Right lung (tissue), 5 donors: Measurements from ENCODE around the gene ATG5. TPM values are rescaled to one million over a fixed set of nuclear protein-coding genes. Genes with fewer than 3 reads are reported as not detected.

Experiments used
- DNase-seq, 2 donors: peaks; one replicate each; pipeline ENCODE4 v3.0.0-alpha.2; 2013
- polyA plus RNA-seq, 5 donors: library from polyadenylated mRNA; unstranded; fragments of 120-200 nt; gene quantifications; one replicate each; pipeline versions ENCODE4 v1.2.1 to v1.2.3, GENCODE V29; 2013; ENCODE audit warnings: inconsistent platforms in 1 of 5, low replicate concordance in 1 of 5; ENCODE audit not compliant: insufficient read length in 5 of 5, insufficient read depth in 1 of 5

The ATG5 gene
- polyA plus RNA-seq, 5 donors = 29.2 to 45.1 (median 39.5) TPM

DNA sequence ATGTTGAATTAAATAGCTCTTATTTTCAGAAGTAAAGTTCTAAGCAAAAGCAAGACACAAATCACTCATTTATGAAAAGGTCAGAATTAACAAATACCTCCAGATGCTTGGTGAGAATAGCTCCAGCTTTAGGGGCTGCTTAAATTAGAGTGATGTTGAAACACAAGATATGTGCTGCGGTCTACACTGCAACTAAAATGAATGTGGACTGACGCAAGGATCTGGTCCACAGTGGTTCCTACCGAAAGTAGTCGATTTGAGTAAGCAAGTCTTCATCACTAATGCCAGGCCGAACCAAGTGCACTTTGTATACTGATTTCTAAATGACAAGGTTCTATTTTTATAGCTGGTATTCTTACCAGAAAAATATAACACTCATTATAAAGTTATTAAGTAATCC is 143.1 kb downstream of the ATG5 start:
- no peak for DNase-seq

DNA sequence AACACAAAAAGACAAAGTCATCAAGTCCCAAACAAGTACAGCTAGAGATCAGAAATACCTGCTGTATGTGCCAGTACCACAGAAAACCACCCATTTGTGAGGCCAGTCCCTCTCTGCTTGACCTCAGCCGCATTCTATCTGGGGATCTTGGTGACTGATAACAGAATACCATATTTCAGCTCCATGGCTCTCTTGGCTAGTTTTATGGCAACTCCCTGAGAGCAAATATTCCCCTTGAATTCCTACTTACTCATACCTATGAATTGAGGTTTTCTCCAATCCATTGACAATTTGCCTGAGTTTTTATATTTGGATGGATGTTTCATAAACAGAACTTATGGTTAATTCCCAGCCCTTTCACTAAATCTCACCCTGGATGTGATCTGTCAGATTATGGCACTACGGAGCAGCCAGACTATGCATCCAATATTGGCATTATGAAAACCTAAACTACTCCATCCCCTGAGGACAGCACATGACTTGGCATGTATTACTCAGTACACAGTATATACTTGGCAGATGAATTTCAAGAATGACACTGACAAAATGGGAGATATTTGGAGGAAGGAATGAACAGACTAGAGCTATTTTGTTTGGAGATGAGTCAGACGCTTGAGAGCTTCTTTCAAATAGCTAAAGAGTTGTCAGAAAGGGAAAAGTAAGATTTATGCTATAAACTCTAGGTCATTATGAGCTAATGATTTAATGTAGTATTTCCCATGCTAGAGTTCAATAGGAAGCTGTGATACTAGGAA is 143.7 kb downstream of the ATG5 start:
- DNase-seq = no peak

- DNase-seq = no peak
These were observed 145.4 kb downstream of the ATG5 start for GRCh38 chr6:106180208-106180607.

- DNase-seq = no peak
These were observed 146.7 kb downstream of the ATG5 start for GRCh38 chr6:106178900-106179299.

- no peak for DNase-seq
These were observed 147.8 kb downstream of the ATG5 start for GRCh38 chr6:106177786-106178185.

DNA sequence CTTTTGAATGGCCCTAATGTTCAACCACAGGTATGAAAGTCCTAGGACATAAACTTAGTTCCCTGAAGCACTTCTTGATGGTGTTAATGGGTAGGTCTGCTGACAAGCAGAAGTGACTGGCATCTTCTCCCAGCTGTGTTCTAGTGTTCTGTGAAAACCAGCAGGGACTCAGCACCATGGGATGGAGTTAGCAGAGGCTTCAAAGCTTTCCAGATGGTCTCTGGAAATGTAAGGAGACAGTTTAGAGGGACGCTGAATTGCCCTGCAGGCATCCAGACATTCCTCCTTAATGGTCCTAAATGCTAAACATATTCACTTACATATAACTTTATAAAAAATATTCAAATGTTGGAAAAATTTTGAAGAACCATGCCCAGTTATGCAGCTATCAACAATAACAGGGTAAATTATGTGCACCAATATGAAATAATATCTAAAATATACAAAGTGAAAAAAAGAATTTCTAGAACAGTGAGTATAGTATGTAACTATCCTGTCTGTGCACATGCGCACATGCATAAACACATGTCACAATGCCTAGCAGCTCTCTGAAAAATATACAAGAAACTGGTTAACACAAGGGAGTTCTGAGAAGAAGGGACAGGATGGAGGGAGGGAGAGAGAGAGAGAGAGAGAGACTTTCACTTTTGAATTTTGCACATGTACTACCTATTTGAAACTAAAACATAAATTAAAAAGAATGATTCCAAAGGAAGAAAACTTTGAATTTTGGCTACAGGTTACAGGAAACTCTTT is 152.3 kb downstream of the ATG5 start:
- no peak for DNase-seq

DNA sequence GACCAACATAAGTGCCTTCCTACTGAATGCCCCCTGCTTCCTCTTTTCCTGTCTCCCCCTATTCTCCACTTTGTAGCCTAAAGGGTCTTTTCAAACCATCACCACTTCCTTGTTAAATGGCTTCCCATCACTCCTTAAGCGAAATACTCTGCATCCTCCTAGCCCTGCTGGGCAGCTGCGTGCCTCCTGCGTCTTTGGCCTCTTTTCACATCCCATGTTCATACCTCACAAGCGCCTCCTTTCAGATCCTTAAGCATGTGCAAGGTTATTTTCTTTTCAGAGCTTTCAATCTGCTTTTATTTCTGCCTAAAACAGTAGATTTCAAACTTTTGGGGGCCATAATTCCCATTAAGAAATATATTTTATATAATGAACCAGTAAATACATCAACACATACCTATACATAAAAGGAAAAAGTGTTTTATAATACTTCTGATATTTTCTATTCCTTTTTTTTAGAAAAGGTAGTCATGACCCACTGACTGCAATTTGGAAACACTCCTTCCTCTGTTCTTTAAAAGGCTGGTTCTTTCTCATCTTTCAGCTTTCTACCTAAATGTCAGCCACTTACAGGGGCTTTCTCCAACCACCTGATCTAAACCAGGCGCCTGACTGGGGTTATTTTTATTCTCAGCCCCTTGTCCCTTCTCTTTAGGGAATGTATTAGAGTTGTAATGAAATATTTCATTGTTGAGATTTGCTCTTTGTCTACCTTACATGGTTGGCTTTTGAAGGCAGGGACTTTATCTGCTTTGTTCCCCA is 155.3 kb downstream of the ATG5 start:
- DNase-seq = no peak

DNA sequence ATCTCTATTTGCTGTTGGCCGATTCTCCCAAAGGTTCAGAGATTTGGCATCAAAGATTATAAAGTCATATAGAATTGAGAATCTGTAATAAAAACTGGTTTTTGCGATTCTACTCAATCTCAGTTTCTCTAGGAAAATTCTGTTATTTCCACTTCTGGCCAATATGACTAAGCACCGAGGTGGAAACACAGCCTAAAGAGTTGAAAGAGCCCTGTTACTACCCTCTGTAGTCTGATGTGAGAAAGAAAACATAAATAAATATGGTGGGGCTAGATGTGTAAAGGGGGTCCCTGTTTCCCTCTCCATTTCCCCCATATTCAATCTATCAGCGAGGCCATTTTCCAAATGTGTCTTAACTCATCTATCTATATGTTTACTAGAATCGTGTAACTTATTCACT is 156.0 kb downstream of the ATG5 start:
- no peak for DNase-seq

- no peak for DNase-seq
These were observed 157.3 kb downstream of the ATG5 start for GRCh38 chr6:106168097-106168888.

DNA sequence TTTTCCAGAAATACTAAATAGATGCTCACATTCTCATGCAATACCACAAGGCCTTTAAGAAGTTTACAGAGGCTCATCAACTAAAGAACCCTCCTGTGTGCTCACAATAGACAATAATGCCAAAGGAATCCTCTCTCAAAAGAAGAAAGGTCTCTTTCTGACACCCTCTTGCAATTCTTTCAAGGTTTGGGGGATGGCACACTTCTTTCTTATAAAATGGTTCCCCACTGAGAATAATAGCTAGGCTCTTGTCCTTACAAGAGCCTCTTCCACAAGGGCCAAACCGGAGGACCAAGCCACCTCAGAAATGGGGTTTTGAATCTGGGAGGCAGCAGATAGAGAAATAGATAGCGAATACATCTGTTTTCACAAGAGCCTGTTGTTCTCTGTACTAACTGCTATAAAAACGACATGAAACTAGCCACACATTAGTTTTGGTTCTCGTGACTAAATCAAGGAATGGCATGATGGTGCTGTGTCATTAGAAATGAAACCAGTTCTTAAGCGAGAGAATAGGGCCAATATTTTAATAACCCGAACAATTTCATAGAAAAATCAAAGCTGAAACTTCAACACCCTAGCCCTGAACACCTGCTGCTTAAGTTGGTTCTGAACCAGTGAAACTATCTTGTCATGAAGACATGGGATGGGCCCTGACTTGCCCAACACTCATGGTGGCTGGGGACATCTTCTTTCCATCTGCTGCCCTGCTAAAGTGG is 158.3 kb downstream of the ATG5 start:
- DNase-seq = no peak

DNA sequence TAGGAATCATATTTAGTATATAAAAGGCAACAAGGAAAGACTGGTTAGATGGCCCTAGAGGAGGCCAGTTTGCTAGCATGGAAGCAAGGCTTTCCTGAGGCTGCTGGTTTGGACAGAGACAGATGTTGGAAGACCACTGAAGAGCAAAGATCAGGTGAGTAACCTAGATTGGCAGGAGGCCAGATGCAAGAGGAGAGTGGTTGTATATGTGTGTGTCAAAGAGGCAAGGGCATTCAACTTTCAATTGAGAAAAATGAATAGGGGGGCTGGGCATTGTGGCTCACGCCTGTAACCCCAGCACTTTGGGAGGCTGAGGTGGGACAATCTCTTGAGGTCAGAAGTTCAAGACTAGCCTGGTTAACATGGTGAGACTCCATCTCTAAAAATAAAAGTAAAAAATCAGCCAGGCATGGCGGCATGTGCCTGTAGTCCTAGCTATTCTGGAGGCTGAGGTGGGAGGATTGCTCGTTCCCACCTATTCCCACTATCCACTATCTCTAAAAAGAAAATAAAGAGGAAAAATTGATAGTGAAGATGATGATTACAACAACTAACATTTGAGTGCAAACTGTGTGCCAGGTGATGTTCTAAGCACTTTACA is 159.6 kb downstream of the ATG5 start:
- DNase-seq = no peak

DNA sequence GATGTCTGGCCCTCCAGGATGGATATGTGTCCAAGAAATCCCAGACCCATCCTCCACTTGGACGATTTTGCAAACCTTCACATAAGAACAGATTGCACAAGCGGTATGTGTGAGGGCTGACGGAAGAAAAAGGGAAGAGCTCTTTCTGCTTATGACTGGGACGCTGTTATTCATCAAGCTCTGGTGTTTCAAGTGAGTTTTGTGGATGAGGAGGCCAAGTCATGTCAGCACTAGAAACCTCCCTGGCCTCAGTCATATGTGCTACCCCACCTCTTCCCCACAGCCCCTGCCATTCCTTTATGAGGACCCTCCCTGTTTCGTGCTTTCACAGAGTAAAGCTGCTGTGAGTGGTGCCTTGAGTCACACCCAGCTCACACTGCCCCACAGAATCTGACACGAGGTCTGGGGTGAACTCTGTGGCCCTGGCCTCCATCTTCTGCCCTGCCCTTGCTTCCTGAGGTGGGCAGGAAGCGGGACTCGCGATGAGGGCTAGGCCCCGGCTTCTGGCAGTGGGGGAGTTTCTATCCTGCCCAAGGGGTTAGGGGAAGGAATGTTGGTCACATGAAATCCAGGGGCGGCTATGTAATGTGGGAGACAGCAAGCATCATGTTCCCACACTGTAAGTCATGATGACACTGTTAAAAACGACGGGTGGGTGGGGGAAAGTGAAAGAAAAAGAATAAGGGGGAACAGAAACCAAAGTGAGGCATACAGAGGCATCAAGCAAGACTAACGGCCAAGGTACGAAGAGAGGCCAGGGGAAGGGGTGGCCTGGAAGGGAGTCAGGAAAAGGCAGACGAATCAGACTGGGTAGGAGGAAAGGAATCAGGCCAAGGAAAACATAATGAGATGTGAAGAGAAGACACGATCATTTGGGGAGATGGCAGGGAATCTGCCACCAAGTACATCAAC is 161.3 kb downstream of the ATG5 start:
- peak; percentile 30 to 46 for DNase-seq

- DNase-seq = peak; percentile 10 to 11
These were observed 162.1 kb downstream of the ATG5 start for GRCh38 chr6:106163446-106163965.

- no peak for DNase-seq
These were observed 162.6 kb downstream of the ATG5 start for GRCh38 chr6:106162921-106163320.

GRCh38 chr6:106161893-106162292 is 163.7 kb downstream of the ATG5 start:
- DNase-seq = no peak

DNA sequence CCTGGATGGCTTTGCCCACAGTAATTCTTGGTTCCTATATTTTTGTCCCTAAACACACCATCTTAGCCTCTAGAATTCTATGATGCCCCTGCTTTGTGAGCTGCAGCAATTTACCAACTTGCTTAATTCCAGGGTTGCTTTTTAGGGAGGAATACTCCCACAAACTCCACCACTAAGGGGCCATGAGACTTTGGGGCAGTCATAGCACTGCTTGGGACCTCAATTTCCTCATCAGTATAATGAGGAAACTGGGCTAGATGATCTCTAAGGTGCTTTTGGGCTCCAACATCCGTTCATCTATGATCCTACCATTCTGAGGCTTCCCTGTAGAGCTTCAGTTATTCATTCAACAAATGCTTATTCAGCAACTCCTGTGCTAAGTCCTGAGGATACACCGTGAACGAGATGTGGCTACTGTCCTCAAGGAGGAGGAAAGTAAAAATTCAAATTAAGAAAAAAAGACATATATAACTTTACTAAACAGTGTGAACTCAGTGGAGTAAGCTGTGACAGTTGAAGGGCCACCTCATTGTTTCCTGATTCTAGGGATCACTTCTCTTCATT is 164.2 kb downstream of the ATG5 start:
- DNase-seq = no peak

DNA sequence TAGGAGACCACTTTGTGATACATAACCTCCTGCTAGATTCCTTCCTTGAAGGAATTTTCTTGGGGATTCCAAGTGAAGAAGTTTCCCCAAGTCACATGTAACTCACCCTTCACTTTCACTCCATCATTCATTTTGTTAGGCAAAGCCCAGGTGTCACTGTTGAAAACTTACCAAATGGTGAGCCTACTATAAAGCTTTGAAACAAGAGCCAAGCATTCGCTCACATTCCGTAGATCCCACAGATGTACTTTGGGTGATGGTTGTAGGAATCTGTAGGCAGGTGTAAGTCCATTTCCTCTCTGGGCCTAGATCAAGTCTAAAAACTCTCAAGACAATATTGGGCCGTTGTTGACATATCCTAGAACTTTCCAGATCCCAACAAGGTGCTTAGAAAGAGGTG is 165.4 kb downstream of the ATG5 start:
- no peak for DNase-seq

DNA sequence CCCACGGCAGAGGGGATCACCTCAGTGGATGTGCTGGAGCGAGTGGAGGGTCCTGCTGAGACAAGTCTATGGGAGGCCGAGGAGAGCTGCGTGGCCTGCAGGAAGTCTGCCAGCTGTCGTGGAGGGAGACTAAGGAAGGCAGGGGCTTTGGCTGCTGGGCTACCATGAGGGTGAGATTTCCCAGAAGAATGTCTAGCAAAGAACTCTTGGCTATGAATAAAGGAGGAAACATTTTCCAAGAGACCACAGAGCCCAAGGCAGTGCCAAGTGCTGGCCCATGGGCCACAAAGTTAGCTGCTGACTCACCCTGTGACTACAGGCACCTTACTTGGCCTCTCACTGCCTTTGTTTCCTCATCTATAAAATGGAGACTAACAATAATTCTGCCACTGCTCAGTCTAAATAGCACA is 166.0 kb downstream of the ATG5 start:
- no peak for DNase-seq

DNA sequence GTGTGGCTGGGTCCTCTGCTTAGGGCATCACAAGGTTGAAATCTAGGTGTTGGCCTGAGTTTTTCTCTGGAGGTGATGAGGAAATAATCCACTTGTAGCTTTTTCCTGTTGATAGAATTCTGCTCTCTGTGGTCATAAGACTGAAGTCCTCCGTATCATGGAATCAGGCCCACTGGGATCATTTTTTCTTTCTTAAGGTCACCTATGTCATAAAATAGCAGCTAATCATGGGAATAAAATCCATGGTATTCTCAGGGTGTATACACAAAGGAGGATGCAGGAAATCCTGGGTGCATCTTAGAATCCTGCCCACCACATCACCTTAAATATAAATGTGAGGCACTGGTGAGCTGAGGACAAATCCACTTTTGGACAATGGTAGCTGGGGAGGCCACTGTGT is 166.7 kb downstream of the ATG5 start:
- no peak for DNase-seq
